G401.6 (cell line): ENCODE results near the gene NRDE2.
A peak's percentile ranks its signal among the peaks of the same experiment; 100 is the strongest.

Source experiments
- FAIRE-seq: peaks from 2 replicates; lab custom pipeline; 2012; peaks lifted over from hg19 to GRCh38; lab: Jason Lieb, UNC

Gene NRDE2, protein sequence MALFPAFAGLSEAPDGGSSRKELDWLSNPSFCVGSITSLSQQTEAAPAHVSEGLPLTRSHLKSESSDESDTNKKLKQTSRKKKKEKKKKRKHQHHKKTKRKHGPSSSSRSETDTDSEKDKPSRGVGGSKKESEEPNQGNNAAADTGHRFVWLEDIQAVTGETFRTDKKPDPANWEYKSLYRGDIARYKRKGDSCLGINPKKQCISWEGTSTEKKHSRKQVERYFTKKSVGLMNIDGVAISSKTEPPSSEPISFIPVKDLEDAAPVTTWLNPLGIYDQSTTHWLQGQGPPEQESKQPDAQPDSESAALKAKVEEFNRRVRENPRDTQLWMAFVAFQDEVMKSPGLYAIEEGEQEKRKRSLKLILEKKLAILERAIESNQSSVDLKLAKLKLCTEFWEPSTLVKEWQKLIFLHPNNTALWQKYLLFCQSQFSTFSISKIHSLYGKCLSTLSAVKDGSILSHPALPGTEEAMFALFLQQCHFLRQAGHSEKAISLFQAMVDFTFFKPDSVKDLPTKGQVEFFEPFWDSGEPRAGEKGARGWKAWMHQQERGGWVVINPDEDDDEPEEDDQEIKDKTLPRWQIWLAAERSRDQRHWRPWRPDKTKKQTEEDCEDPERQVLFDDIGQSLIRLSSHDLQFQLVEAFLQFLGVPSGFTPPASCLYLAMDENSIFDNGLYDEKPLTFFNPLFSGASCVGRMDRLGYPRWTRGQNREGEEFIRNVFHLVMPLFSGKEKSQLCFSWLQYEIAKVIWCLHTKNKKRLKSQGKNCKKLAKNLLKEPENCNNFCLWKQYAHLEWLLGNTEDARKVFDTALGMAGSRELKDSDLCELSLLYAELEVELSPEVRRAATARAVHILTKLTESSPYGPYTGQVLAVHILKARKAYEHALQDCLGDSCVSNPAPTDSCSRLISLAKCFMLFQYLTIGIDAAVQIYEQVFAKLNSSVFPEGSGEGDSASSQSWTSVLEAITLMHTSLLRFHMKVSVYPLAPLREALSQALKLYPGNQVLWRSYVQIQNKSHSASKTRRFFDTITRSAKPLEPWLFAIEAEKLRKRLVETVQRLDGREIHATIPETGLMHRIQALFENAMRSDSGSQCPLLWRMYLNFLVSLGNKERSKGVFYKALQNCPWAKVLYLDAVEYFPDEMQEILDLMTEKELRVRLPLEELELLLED

DNA sequence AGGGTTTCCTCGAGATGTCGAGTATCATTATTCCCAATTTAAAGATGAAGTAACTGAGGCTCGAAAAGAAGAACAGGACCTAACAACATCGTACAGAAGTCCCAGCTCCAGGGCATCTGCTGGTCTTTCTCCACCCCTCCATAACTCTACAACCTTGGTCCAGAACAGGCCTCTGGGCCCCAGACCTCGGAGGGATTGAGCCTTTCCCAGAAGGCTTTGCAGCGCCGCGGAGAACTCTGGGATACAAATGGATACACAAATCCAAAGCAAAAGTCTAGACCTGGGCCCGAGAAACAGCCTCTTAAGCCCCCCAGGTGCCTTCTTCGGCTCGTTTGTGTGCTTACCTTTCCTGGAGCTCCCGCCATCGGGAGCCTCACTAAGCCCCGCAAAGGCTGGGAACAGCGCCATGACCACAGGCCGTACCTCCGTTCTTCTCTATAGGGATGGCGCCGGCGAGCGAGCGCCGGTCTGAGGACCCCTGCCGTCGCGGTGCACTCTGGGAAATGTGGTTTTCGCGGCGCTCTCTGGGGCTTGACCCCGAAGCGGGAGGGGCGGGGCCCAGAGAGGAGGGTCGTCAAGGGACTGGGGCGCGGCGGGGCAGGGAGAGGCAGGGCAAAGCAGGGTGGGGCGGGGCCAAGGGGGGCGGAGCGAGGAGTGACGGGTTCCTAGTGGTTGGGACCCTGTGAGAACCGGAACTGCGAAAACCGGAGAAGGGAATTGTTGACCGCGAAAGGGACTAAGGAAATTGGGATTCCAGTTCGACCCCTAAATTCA lies at the start of gene NRDE2:
TSS of gene NRDE2 (minus strand) at position 445 of the 774 bp plus-strand sequence. CDS start at position 408, 37 bp downstream.
- FAIRE-seq = peak; percentile 93

DNA sequence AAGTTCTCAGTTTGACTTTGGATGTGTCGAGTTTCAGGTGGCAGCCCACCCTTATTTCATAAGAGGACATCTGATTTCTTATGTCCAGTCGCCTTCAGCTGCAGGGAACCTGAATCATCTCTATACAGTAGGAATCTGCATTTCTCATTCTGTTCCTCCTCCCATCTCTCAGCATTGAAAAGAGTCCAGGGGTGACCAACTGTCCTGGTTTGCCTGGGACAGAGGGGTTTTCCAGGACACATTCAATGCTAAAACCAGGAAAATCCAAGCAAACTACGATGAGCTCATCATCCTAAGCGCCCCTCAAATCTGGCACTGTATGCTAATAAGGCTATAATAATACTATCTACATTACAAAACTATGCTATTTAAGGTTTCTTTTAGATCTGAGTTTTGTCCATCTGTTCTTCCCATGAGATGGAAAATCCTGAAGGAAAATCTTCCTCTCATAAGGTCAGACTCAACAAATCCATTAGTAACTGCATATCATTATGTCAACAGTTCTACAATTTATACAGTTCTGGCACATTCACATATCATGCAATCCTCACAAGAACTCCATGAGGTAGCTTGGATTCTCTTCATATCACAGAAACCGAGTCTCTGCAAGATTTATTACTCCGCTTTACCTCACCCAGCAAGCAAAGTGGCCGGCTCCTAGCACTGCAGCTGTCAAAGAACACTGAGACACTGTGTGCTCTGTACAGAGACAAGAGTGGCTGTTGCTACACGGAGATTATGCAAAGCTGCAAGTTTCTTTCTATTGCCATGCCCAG lies 49.5 kb upstream of the NRDE2 start:
- no peak for FAIRE-seq

DNA sequence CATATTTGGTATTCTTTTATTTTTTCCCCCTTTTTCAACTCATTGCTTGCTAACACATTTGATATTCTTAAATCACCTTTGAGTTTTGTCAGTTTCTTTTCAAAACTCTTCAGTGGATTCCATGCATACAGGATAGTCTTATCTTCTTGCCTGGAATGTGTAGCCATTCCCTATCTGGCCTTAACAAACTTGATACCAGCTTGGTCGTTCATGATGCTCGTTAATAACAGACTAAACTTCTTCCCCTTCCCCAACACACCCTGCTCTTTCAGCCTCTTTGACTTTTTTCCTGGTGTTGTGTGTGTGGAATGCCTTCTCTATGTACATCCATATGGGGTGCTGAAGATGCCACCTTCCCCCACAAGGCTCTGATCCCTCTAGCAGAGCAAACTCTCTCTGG lies 47.4 kb upstream of the NRDE2 start:
- no peak for FAIRE-seq

DNA sequence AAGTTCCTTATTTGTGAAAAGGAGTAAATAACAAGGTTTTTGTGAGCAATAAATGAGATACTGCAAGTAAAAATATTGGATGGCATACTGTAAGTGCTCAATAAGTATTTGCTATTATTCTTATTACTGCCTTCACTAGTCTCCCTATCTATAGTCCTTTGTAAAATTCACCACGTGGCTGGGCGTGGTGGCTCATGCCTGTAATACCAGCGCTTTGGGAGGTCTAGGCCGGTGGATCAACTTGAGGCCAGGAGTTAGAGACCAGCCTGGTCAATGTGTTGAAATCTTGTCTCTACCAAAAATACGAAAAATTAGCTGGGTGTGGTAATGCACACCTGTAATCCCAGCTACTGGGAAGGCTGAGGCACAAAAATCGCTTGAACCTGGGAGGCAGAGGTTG lies 46.5 kb upstream of the NRDE2 start:
- FAIRE-seq = no peak

DNA sequence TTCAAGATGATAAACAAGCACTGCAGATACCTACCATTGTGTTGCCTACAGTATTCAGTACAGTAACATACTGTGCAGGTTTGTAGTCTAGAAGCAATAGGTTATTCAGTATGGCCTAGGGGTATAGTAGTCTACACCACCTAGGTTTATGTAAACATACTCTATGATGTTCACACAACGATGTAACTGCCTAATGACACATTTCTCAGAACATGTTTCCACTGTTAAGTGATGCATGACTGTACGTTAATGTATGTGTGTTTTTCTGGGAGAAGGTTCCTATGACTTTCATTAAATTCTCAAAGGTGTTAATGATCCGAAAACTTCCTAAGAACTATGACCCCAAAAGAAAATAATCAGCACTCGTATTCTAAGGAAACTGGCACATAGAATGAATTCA lies 44.2 kb upstream of the NRDE2 start:
- no peak for FAIRE-seq

DNA sequence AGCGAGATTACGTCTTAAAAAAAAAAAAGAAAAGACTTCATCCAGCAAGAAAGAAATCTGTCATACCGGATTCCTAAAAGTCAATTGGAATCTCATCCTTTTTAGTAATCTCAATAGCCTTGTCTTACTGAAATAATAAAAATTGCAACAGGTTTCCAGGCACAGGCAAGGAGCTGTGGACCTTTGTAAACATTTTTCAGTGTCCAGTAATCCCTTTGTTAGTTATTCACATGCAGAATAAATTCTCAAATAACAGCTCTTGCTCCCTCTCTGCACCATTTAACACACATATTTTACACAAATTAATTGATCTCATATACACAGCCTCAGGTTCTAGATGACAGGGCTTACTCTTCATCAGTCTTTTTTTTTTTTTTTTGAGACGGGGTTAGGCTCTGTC lies 43.1 kb upstream of the NRDE2 start:
- FAIRE-seq = no peak

DNA sequence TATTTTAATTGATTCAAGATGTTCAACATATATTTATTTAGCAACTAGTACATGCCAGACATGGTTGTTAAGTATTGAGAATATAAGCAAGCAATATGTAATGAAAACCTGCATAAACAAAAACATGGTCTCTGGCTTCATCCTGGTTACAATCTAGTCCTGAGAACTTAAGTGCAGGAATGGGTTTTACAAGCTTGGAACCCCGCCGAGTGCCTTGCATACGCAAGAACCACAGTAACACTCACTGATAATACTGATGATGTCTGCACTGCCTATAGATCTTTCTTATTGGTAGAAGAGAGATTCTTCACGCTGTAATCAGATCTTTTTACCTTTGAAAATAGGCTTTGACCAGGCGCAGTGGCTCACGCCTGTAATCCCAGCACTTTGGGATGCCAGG lies 42.1 kb upstream of the NRDE2 start:
- no peak for FAIRE-seq

DNA sequence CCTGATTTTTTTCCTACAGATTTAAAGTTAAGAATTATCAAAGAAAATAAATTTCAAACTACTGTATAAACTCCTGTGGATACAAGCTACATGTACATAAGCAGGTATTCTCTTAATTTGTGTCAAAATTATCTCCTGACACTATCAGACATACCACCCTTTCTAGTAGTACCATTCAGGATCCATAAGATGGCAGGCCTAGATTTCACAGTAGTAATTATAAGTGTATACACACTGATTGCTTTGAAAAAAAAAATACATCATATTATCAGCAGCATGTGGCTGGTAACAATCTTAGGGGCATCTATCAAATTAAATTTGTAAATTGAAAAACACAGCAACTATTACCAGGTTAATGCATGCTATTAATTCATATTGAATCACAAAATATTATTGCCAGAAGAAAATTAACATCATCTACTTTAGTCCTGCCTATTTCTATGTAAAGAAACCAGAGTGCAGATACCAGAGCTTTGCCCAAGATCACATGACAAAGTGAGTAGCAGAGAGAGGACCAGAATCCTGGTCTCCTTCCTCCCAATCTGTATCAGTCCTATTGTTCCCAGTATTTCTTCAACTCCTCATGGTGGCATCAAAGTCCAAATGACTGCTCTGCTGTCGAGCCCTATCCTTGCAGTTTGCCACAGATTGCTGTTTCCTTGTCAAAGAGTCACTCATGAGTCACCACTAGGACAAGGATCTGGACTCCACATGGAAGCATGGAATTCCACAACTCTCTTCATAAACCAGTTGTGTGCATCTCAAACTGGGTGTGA lies 37.4 kb upstream of the NRDE2 start:
- FAIRE-seq = no peak

DNA sequence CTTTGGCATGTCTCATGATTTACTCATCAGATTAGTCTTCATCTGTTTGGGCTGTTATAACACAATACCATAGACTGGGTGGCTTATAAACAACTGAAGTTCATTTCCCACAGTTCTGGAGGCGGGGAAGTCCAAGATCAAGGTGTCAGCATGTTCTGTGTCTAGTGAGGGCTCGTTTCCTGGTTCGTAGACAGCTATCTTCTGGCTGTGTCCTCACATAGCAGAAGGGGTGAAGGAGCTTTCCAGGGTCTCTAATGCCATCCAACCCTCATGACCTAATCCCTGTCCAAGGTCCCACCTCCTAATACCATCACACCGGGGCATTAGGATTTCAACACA lies 30.8 kb upstream of the NRDE2 start:
- no peak for FAIRE-seq

DNA sequence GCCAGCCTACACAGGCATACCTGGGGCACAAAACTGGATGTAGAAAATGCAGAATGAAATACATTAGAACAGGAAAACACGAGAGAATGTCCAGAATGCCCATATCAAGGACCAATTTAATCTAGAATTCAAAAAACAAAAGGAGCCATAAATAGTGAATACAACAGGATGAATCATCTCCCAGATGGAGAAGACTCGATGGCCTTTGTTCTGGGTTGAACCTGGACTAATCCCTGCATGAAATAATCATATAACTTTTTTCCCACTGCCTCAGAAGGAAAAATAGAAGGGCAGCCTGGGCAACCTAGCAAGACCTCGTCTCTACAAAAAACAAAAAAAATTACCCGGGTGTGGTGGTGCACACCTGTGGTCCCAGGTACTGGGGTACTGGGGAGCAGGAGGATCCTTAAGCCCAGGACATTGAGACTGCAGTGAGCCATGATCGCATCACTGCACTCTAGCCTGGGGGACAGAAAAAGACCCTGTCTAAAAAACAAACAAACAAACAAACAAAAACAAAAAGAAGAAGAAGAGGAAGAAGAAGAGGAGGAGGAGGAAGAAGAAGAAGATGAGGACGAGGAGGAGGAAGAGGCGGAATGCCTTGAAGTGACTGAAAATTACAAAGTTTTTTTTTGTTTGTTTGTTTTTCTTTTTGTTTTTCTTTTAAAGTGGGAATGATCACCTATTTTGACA lies 30.3 kb upstream of the NRDE2 start:
- FAIRE-seq = no peak

DNA sequence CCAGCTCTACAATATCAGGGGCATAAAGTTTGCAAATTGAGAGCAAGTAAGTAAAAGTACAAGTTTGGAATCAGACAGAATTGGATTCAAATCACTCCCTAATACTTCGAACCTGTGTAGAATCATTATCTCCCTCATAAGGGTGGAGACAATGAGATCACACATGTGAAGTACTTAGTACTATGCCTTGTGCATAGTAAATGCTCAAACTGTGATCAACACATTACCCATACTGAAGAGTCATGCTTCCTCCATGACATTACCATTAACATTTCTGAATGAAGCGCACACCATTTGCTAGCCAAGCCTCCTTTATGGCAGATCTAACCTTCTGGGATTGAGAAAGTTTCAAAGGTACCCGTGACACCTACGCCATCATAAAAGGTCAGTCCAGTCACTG lies 26.6 kb upstream of the NRDE2 start:
- no peak for FAIRE-seq

DNA sequence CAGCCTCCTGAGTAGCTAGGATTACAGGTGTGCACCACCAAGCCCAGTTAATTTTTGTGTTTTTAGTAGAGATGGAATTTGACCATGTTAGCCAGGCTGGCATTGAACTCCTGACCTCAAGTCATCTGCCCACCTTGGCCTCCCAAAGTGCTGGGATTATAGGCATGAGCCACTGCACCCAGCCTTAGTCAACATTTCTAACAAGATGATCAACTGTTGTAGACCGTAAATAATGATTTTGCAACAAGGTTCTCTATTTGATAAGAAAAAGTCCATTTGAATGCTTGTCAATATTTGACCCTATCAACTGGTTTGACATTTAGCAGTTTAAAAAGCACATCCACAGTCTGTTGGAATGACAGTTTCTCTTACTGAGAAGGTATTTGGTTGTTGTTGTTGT lies 25.2 kb upstream of the NRDE2 start:
- no peak for FAIRE-seq

DNA sequence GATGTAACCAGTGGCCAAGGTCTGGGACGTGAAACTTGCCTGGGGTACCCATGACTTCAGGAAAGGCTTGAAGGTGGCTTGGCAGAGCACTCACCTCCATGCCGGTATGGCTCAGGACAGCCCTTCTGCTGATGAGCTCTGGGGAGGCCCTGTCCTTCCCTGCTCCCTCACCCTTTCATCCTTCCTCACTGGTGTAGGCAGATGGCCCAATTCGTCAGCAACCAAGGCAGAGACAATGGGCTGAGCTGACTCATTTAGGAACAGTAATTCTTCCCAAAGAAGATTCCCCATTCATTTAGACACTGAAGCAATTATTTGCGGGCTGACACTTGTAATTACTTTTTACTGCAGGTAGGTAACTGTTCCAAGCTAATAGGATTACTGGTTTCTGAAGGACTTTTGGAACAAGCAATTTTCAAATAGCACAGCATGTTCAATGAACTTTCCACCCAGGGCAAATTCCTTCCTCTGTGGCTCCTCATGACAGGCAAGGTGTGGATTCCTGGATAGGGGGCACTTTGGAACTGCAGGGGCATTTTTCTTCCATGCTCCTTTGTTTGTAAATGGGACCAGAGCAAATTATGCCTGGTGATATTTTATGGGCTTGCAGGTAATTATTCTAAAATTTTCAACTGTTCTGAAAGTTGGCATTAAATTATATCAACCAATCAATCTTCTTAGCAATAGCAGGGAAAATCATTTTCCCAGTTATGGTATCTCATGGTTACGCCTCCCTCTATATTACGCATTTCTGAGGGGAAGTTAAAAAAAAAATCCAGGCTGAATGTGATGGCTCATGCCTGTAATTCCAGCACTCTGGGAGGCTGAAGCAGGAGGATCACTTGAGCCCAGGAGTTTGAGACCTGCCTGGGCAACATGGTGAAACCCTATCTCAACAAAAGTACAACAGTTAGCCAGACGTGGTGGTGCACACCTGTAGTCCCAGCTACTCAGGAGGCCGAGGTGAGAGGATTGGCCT lies 24.1 kb upstream of the NRDE2 start:
- FAIRE-seq = no peak

DNA sequence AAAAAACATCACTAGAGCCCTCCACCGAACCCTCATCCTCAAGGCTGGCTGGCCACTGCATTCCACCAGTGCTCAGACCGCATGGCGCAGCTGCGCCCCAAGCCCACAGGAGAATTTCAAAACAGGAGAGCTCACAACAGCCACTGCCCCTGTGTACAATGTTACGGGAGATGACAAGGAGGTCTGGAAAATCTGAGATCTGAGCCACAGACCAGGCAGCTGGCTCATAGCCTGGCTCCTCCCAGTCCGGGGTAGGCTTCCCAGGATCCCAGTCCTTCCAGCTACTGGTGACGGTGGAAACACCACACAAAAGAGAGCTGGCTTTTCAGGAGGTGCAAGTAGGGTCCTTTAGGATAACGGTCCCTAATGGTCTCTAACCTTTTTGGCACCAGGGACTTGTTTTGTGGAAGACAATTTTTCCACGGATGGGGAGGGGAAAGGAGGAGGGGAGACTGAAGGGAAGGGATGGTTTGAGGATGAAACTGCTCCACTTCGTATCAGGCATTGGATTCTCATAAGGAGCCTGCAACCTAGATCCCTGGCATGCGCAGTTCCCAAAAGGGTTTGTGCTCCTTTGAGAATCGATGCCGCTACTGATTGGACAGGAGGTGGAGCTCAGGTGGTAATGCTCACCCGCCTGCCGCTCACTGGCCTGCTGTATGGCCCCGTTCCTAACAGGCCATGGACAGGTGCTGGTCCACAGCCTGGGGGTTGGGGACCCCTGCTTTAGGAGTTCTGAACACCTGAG lies 23.0 kb upstream of the NRDE2 start:
- FAIRE-seq = no peak

DNA sequence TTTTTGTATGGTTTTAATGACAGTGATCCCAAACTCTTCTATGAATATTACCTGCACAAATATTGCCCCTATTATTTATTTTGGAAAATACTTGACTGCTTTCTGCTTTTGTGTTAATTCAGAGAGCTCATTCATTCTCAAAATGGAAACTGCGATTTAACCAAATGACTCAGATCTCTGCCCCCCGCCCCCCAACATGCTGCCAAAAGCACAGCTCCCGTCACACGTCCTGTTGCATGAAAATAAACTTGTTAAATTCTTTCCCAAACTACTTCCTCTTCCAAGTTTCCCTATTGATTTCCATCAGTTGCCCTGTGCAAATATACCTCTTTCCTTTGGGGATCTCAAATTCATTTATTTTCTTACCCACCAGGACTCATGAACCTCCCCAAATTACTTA lies 18.0 kb upstream of the NRDE2 start:
- FAIRE-seq = no peak

DNA sequence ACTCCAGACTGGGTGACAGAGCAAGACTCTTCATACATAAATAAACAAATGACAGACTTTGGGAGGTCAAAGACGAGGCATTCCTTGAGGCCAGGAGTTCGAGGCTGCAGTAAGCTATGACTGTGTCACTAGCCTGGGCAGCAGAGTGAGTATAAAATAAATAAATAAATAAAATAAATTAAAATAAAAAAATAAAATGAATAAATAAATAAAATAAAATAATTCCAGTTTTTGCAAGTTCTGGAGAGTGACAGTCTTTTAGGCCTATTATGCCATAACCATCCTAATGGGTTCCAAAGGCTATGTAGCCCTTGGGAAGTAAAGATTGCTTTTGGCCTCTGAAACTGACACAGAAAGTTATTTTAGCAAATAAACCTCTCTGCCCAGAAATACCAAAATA lies 16.5 kb upstream of the NRDE2 start:
- FAIRE-seq = no peak

DNA sequence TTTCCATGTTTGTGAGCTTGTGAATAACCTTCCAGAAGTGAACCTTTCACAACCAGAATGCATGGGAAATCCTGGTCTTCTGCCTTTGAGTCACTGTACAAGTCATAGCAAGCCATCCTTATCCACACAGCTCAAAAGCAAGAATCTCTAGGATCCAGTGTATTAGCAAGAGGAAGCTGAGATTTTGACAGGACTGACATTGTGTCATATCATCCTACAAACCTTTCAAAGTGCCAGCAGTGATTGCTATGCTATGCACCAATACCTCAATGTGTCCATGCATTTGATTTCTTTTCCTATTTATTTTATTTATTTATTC lies 13.5 kb upstream of the NRDE2 start:
- no peak for FAIRE-seq
